HG03460 (cell line): ENCODE results near the gene PURA.

ENCODE experiments used
- ATAC-seq: cut with Tn5 transposase; IDR thresholded peaks from one replicate; pipeline ENCODE4 v1.9.1; 2021; ENCODE audit not compliant: unreplicated experiment

PURA gene

GRCh38 chr5:140113699-140114263, at the start of gene PURA:
Gene PURA, plus strand, starts transcription at chr5:140114109. Its CDS starts 73 bp downstream, at chr5:140114182.
- peak; percentile 88 for ATAC-seq

- no peak for ATAC-seq
Measured at GRCh38 chr5:140072812-140073211, 41.1 kb upstream of the PURA start.

- ATAC-seq, result no peak
Measured at GRCh38 chr5:140073296-140073695, 40.6 kb upstream of the PURA start.

- no peak for ATAC-seq
Measured at GRCh38 chr5:140075371-140075770, 38.5 kb upstream of the PURA start.

GRCh38 chr5:140076142-140076541, 37.8 kb upstream of the PURA start:
- no peak for ATAC-seq

GRCh38 chr5:140076788-140077187, 37.1 kb upstream of the PURA start:
- no peak for ATAC-seq

- no peak for ATAC-seq
Measured at GRCh38 chr5:140083120-140083519, 30.8 kb upstream of the PURA start.

- ATAC-seq, result no peak
Measured at GRCh38 chr5:140083650-140084049, 30.3 kb upstream of the PURA start.

GRCh38 chr5:140084541-140084940, 29.4 kb upstream of the PURA start:
- ATAC-seq, result no peak

- no peak for ATAC-seq
Measured at GRCh38 chr5:140090251-140090650, 23.7 kb upstream of the PURA start.

- no peak for ATAC-seq
Measured at GRCh38 chr5:140093179-140093578, 20.7 kb upstream of the PURA start.

- ATAC-seq, result no peak
Measured at GRCh38 chr5:140093866-140094265, 20.0 kb upstream of the PURA start.

GRCh38 chr5:140094889-140095288, 19.0 kb upstream of the PURA start:
- ATAC-seq, result no peak

GRCh38 chr5:140101179-140101578, 12.7 kb upstream of the PURA start:
- no peak for ATAC-seq

- no peak for ATAC-seq
Measured at GRCh38 chr5:140103154-140103553, 10.8 kb upstream of the PURA start.

GRCh38 chr5:140104100-140104499, 9.8 kb upstream of the PURA start:
- no peak for ATAC-seq

GRCh38 chr5:140106101-140106500, 7.8 kb upstream of the PURA start:
- no peak for ATAC-seq

GRCh38 chr5:140106805-140107311, 7.1 kb upstream of the PURA start:
- no peak for ATAC-seq

GRCh38 chr5:140107312-140108092, 6.4 kb upstream of the PURA start:
- ATAC-seq, result peak; percentile 83

GRCh38 chr5:140108093-140109017, 5.6 kb upstream of the PURA start:
- ATAC-seq, result no peak

GRCh38 chr5:140109018-140109758, 4.7 kb upstream of the PURA start:
- ATAC-seq, result no peak
